ENCODE results near the gene ATP9A. TPM values are rescaled to one million over a fixed set of nuclear protein-coding genes. Genes with fewer than 3 reads are reported as not detected.
A peak's percentile ranks its signal among the peaks of the same experiment; 100 is the strongest.

ATP9A gene
- total RNA-seq, 1 experiment from 2014 or later = 31.3 TPM

- intact Hi-C loops (cut with micrococcal nuclease) = loop anchor here (1.0 to 5.0 kb wide), 6 partner anchors 10 to 190 kb away; no protein-coding TSS in a partner anchor
- ATAC-seq (peak; percentile 56), DNase-seq (peak; percentile 93)
- Histone ChIP-seq H3K9me2 (replicated peaks; ENCODE audit: low read length) (no peaks in the 10 kb centered on the region), H4K20me1 (ENCODE audit: low read length) (peaks cover 22% of the 10 kb centered on the region), H3K4me1 (ENCODE audit: insufficient read depth, low read length) (peaks cover 31% of the 10 kb centered on the region), H3K27me3 (ENCODE audit: low read length) (peaks cover 16% of the 10 kb centered on the region), H3K4me3 (ENCODE audit: low read length) (peak overlapping the region; percentile 77), H3K27ac (ENCODE audit: low read length) (peak overlapping the region; percentile 60), H3K4me2 (ENCODE audit: low read length) (peak overlapping the region; percentile 96), H3K36me3 (ENCODE audit: low read depth, low read length) (no peaks in the 10 kb centered on the region), H3K79me2 (ENCODE audit: low read length) (no peaks in the 10 kb centered on the region), H3K9ac (ENCODE audit: low read length) (peak overlapping the region; percentile 78), H3K9me3 (ENCODE audit: low read length) (no peaks in the 10 kb centered on the region), H2AFZ (ENCODE audit: low read length) (peak overlapping the region; percentile 76), H3F3A (ENCODE audit: low read length, unreplicated experiment) (peaks cover 8% of the 10 kb centered on the region)
- ChIA-PET CTCF (interaction anchor here (0.5 to 1.7 kb wide), 5 partner anchors 9 to 580 kb away, joined by 3 to 7 read pairs (median 3); no protein-coding TSS in a partner anchor), POLR2A (ENCODE audit: unreplicated experiment) (interaction anchor here (0.5 to 0.9 kb wide), 7 partner anchors 12 to 254 kb away, joined by 3 to 6 read pairs (median 4); no protein-coding TSS in a partner anchor)
- TF ChIP-seq EZH2phosphoT487 (IDR thresholded peaks at IDR 0.05; ENCODE audit: borderline replicate concordance, low read length) = no peak
- TF ChIP-seq CTCF (conservative IDR thresholded peaks at IDR 0.05; ENCODE audit: low read depth, low read length) = peak; percentile 54; the same call in 1 of the 2 replicates
- TF ChIP-seq EZH2 (IDR thresholded peaks at IDR 0.05; ENCODE audit: low read length, unreplicated experiment) = no peak
- no TSS peak for BruUV-seq (replicated peaks)
Observed at GRCh38 chr20:51562332-51563173, 205.6 kb downstream of the ATP9A start.

GRCh38 chr20:51562027-51562331 lies 206.2 kb downstream of the ATP9A start:
- Histone ChIP-seq H2AFZ (ENCODE audit: low read length) (peak overlapping the region; percentile 76), H3K9me2 (replicated peaks; ENCODE audit: low read length) (no peaks in the 10 kb centered on the region), H3K27me3 (ENCODE audit: low read length) (peaks cover 16% of the 10 kb centered on the region), H3K36me3 (ENCODE audit: low read depth, low read length) (no peaks in the 10 kb centered on the region), H3K9ac (ENCODE audit: low read length) (peak overlapping the region; percentile 78), H3K4me3 (ENCODE audit: low read length) (peak overlapping the region; percentile 77), H3K27ac (ENCODE audit: low read length) (peak overlapping the region; percentile 60), H3K4me1 (ENCODE audit: insufficient read depth, low read length) (peaks cover 31% of the 10 kb centered on the region), H4K20me1 (ENCODE audit: low read length) (peaks cover 22% of the 10 kb centered on the region), H3K9me3 (ENCODE audit: low read length) (no peaks in the 10 kb centered on the region), H3K79me2 (ENCODE audit: low read length) (no peaks in the 10 kb centered on the region), H3F3A (ENCODE audit: low read length, unreplicated experiment) (peaks cover 8% of the 10 kb centered on the region), H3K4me2 (ENCODE audit: low read length) (peak overlapping the region; percentile 96)
- TSS peak; percentile 52 for BruUV-seq (replicated peaks)
- intact Hi-C loops (cut with micrococcal nuclease) = loop anchor here (2.0 to 5.0 kb wide), 5 partner anchors 60 to 190 kb away; no protein-coding TSS in a partner anchor
- ATAC-seq (0 out of 2 replicates have a peak, but pooled peaks have one; percentile 1), DNase-seq (no peak)
- ChIA-PET CTCF (interaction anchor here (0.6 kb wide), 1 partner anchor 580 kb away, joined by 3 read pairs; no protein-coding TSS in a partner anchor), POLR2A (ENCODE audit: unreplicated experiment) (no interaction called here)
- TF ChIP-seq EZH2phosphoT487 (IDR thresholded peaks at IDR 0.05; ENCODE audit: borderline replicate concordance, low read length) = no peak
- TF ChIP-seq EZH2 (IDR thresholded peaks at IDR 0.05; ENCODE audit: low read length, unreplicated experiment) = no peak
- no peak for TF ChIP-seq CTCF (conservative IDR thresholded peaks at IDR 0.05; ENCODE audit: low read depth, low read length)

All from PC-3 (cell line).